Pancreas (tissue), 10 donors: ENCODE data around the gene AMTN. TPM values are rescaled to one million over a fixed set of nuclear protein-coding genes. Genes with fewer than 3 reads are reported as not detected.
A peak's percentile ranks its signal among the peaks of the same experiment; 100 is the strongest.

Experiments used
- ATAC-seq, 4 donors: fragments of 200-7000 bp; cut with Tn5 transposase; one replicate each; pipeline versions ENCODE4 v1.8.0 to v1.9.1; 2020; ENCODE audit warnings: mild to moderate bottlenecking in 4 of 4, moderate library complexity in 4 of 4
- DNase-seq, 6 donors: peaks; one replicate each; pipeline ENCODE4 v3.0.0-alpha.2; 2020
- FAIRE-seq: peaks from 2 replicates; lab custom pipeline; 2012; peaks lifted over from hg19 to GRCh38; lab: Jason Lieb, UNC
- H3K27ac ChIP-seq, 4 donors: fragments of 200-600 bp; sonication (generic); 1 replicate in 3 of 4; 2 replicates in 1 of 4; pipeline versions ENCODE4 v1.5.0 to v1.8.0; 2020
- H3K27me3 ChIP-seq, 4 donors: fragments of 200-600 bp; one replicate each; pipeline ENCODE4 v1.8.0; 2021
- H3K36me3 ChIP-seq, 3 donors: fragments of 200-600 bp; sonication (generic) in 1 of 3; one replicate each; pipeline versions ENCODE4 v1.5.0 to v1.8.0; 2020 to 2021
- H3K4me1 ChIP-seq, 3 donors: fragments of 200-600 bp; one replicate each; pipeline ENCODE4 v1.8.0; 2021
- H3K4me3 ChIP-seq, 4 donors: fragments of 200-600 bp; sonication (generic) in 2 of 4; one replicate each; pipeline versions ENCODE4 v1.5.0 to v1.8.0; 2020 to 2021
- H3K9me3 ChIP-seq, 4 donors: fragments of 200-600 bp; one replicate each; pipeline ENCODE4 v1.8.0; 2021
- CTCF ChIP-seq, 4 donors: fragments of 200-600 bp; sonication (generic) in 3 of 4; IDR thresholded peaks; one replicate each; pipeline versions ENCODE4 v1.5.0 to v1.8.0; 2021; ENCODE audit warnings: antibody characterized with exemption in 4 of 4
- WGBS, 2 donors: extraction: QIAGEN DNeasy Blood & Tissue Kit; methylation state at CpG; one replicate each; pipeline ENCODE4 v1.1.7; 2013; 5-methylcytosine and 5-hydroxymethylcytosine counted together
- intact Hi-C, 3 donors: fragments of 100-400 bp; cut with DNase I; formaldehyde crosslinking; loops; one replicate each; pipeline versions ENCODE4 v1.11.1 to v1.14.2; 2022
- polyA plus RNA-seq, 2 donors: library from polyadenylated mRNA; stranded (reverse); fragments of 200-250 nt; gene quantifications; one replicate each; pipeline ENCODE4 v1.2.3, GENCODE V29; 2013
- total RNA-seq, 6 donors: library from RNA; stranded (reverse); fragmentation: NEBNext Ultra II Directional in 4 of 6; extraction: Animal tissue kit (Norgen Biotek cat#: 25700) in 4 of 6; gene quantifications; one replicate each; pipeline versions ENCODE4 v1.2.1 to v1.2.4, GENCODE V29; 2021 to 2023
- donor health status: healthy with polysubstance abuse.
- donor health status: DM: no; HTN: no; CAD: no; lungs with moderate emphysema.
- donor health status: DM: no; HTN: no; CAD: no.
- donor health status: control.
- donor health status: control.
- donor health status: Bipolar disorder and iron deficiency.
- donor health status: DM: yes; HTN: yes; CAD: no.
- donor health status: DM: no; HTN: no; CAD: no.
- donor health status: DM: no; HTN: no; CAD: no.
- donor health status: DM: yes; HTN: yes; CAD: no.

Gene AMTN
- total and polyA plus RNA-seq, 8 donors: 0.53 TPM; not detected in 7

GRCh38 chr4:70515367-70516250, 2.8 kb upstream of the AMTN start:
- no peak for FAIRE-seq
- no peak for ATAC-seq
- Histone ChIP-seq H3K27me3 (no peaks in the 10 kb centered on the region), H3K9me3 (no peaks in the 10 kb centered on the region), H3K4me3 (no peak overlapping the region), H3K4me1 (no peaks in the 10 kb centered on the region), H3K27ac (no peak overlapping the region), H3K36me3 (no peaks in the 10 kb centered on the region)
- 63 to 73% methylated on average over 4 of the region's 4 CpGs for WGBS, 2 donors
- intact Hi-C loops: no loop called here
- no peak for TF ChIP-seq CTCF (IDR thresholded peaks at IDR 0.05)
- DNase-seq: no peak

- H3K4me3 ChIP-seq: no peak overlapping the region
- no peaks in the 10 kb centered on the region for H3K36me3 ChIP-seq
- WGBS, 2 donors: 51 to 63% methylated on average over 3 of the region's 3 CpGs
- FAIRE-seq (no peak), DNase-seq (no peak), ATAC-seq (no peak)
- no peak for TF ChIP-seq CTCF (IDR thresholded peaks at IDR 0.05)
- no peaks in the 10 kb centered on the region for H3K27me3 ChIP-seq
- H3K4me1 ChIP-seq: no peaks in the 10 kb centered on the region
- intact Hi-C loops: no loop called here
- H3K9me3 ChIP-seq: no peaks in the 10 kb centered on the region
- H3K27ac ChIP-seq: no peak overlapping the region
Observed at GRCh38 chr4:70518716-70519115, 347 bp downstream of the AMTN start.

GRCh38 chr4:70522626-70523025, 4.3 kb downstream of the AMTN start:
- no peak for DNase-seq
- FAIRE-seq: no peak
- H3K27ac ChIP-seq: no peak overlapping the region

GRCh38 chr4:70530997-70531396, 12.6 kb downstream of the AMTN start:
- Histone ChIP-seq H3K36me3 (no peaks in the 10 kb centered on the region), H3K4me3 (no peak overlapping the region), H3K27me3 (no peaks in the 10 kb centered on the region), H3K9me3 (no peaks in the 10 kb centered on the region), H3K27ac (no peak overlapping the region), H3K4me1 (no peaks in the 10 kb centered on the region)
- no peak for TF ChIP-seq CTCF (IDR thresholded peaks at IDR 0.05)
- FAIRE-seq (no peak), ATAC-seq (no peak), DNase-seq (no peak)
- 69 to 76% methylated on average over 5 of the region's 5 CpGs for WGBS, 2 donors
- intact Hi-C loops: no loop called here

More at GRCh38 chr4:70522626-70523025, 4.3 kb downstream of the AMTN start:
- TF ChIP-seq CTCF (IDR thresholded peaks at IDR 0.05): no peak
- Histone ChIP-seq H3K4me3 (no peak overlapping the region), H3K4me1 (no peaks in the 10 kb centered on the region), H3K27me3 (no peaks in the 10 kb centered on the region), H3K9me3 (no peaks in the 10 kb centered on the region), H3K36me3 (no peaks in the 10 kb centered on the region)
- 68 to 76% methylated on average over 7 of the region's 7 CpGs for WGBS, 2 donors
- peak in 1 of 4 donors; percentile 29 for ATAC-seq
- intact Hi-C loops: no loop called here

- no peak for DNase-seq
- Histone ChIP-seq H3K9me3 (no peaks in the 10 kb centered on the region), H3K4me1 (no peaks in the 10 kb centered on the region), H3K27ac (no peak overlapping the region), H3K4me3 (no peak overlapping the region), H3K27me3 (no peaks in the 10 kb centered on the region), H3K36me3 (no peaks in the 10 kb centered on the region)
- 58 to 71% methylated on average over 2 of the region's 2 CpGs for WGBS, 2 donors
- FAIRE-seq: no peak
- intact Hi-C loops: no loop called here
- ATAC-seq: no peak
- no peak for TF ChIP-seq CTCF (IDR thresholded peaks at IDR 0.05)
Observed at GRCh38 chr4:70531981-70532380, 13.6 kb downstream of the AMTN start.
